OCI-LY7 (cell line): ENCODE measurements around the gene DNAAF3.
"Not testable (repeated sequence)": the region's sequence is repeated elsewhere in the genome, so short reads cannot be mapped to it uniquely, and the experiment has no call there.

Experiments
- CTCF ChIP-seq: fragments of 200-600 bp; sonication (generic); conservative IDR thresholded peaks from 2 replicates; pipeline ENCODE4 v1.5.1; 2014; ENCODE audit warnings: mild to moderate bottlenecking, antibody characterized with exemption, low read length, moderate library complexity, mixed read lengths
- EZH2phosphoT487 ChIP-seq: fragments of 200-600 bp; sonication (generic); IDR thresholded peaks from 2 replicates; pipeline ENCODE4 v1.6.1; 2018; ENCODE audit warnings: low read depth, borderline replicate concordance, mild to moderate bottlenecking, mixed run types, antibody characterized with exemption, low read length, moderate library complexity, mixed read lengths

- not testable (repeated sequence) for TF ChIP-seq CTCF, EZH2phosphoT487
Measured at GRCh38 chr19:55172318-55172717, 5.9 kb upstream of the DNAAF3 start.
